ENCODE results near the gene TEK. TPM values are rescaled to one million over a fixed set of nuclear protein-coding genes. Genes with fewer than 3 reads are reported as not detected.

The TEK gene
- polyA plus RNA-seq, 2 of the 4 experiments (the other 2 are of a cell fraction): 0.04 TPM; not detected in 1

- TF ChIP-seq FOSL2 (IDR thresholded peaks at IDR 0.05) (no peak), FOSL2 (CRISPR knock-in tag; IDR thresholded peaks at IDR 0.05) (no peak)
These were observed 79.4 kb downstream of the TEK start (continued) for GRCh38 chr9:27188426-27188825.

- DNase-seq (ENCODE audit: low read depth in 1 of 2, low spot score in 1 of 2) (no peak), ATAC-seq (no peak), FAIRE-seq (no peak)
- TF ChIP-seq HEYL (CRISPR knock-in tag; IDR thresholded peaks at IDR 0.05): no peak
- TF ChIP-seq HOXA7 (CRISPR knock-in tag; IDR thresholded peaks at IDR 0.05): no peak
- TF ChIP-seq PHF8 (IDR thresholded peaks at IDR 0.05; ENCODE audit: borderline replicate concordance, low read depth): no peak
- no peak for TF ChIP-seq ZC3H11A (IDR thresholded peaks at IDR 0.05)
- no peak for TF ChIP-seq TP53 (CRISPR knock-in tag; IDR thresholded peaks at IDR 0.05)
- TF ChIP-seq RARB (CRISPR knock-in tag; IDR thresholded peaks at IDR 0.05): no peak
- no peak for TF ChIP-seq TFCP2L1 (CRISPR knock-in tag; IDR thresholded peaks at IDR 0.05)
- no peak for TF ChIP-seq JUN (IDR thresholded peaks at IDR 0.05)
- no peak for TF ChIP-seq MAX (IDR thresholded peaks at IDR 0.05)
- TF ChIP-seq BHLHE40 (IDR thresholded peaks at IDR 0.05; ENCODE audit: low read depth, low read length): no peak
- TF ChIP-seq SMC3 (IDR thresholded peaks at IDR 0.05): no peak
- no peak for TF ChIP-seq FOXS1 (CRISPR knock-in tag; IDR thresholded peaks at IDR 0.05)
- no peak for TF ChIP-seq MAFK (IDR thresholded peaks at IDR 0.05; ENCODE audit: partially characterized antibody)
- TF ChIP-seq HOXB13 (CRISPR knock-in tag; IDR thresholded peaks at IDR 0.05; ENCODE audit: low read depth): no peak
- no peak for TF ChIP-seq ATOH8 (CRISPR knock-in tag; IDR thresholded peaks at IDR 0.05; ENCODE audit: low read depth)
- no peak for TF ChIP-seq HMGXB4 (CRISPR knock-in tag; IDR thresholded peaks at IDR 0.05; ENCODE audit: borderline replicate concordance)
- TF ChIP-seq RAD21 (conservative IDR thresholded peaks at IDR 0.05 in 1 of 2, IDR thresholded peaks at IDR 0.05 in 1 of 2): no peak
- TF ChIP-seq GATA3 (IDR thresholded peaks at IDR 0.05; ENCODE audit: borderline replicate concordance): no peak
- WGBS (ENCODE audit: missing lambda C conversion rate): 54% methylated on average over 1 of the region's 1 CpG
- Histone ChIP-seq H3K4me2 (no peak overlapping the region), H3K4me1 (0 out of 3 replicates have a peak, but pooled peaks cover 2% of the 10 kb centered on the region), H3K4me3 (no peak overlapping the region), H3K27ac (no peak overlapping the region), H3K9me3 (no peaks in the 10 kb centered on the region)
- POLR2A ChIA-PET: no interaction called here
- CTCF ChIA-PET: interaction anchor here (1.4 kb wide), 1 partner anchor 16 kb away, joined by 6 read pairs; no protein-coding TSS in a partner anchor
These were observed 80.4 kb downstream of the TEK start for GRCh38 chr9:27189426-27189825.

GRCh38 chr9:27192291-27192960, 83.4 kb downstream of the TEK start:
- TF ChIP-seq RNF2 (IDR thresholded peaks at IDR 0.05; ENCODE audit: borderline replicate concordance, low read depth): no peak
- no peak for TF ChIP-seq ELK1 (IDR thresholded peaks at IDR 0.05; ENCODE audit: low read depth, low read length)
- no peak for TF ChIP-seq ATOH8 (CRISPR knock-in tag; IDR thresholded peaks at IDR 0.05; ENCODE audit: low read depth)
- no peak for TF ChIP-seq TFCP2L1 (CRISPR knock-in tag; IDR thresholded peaks at IDR 0.05)
- no peak for TF ChIP-seq ZNF302 (CRISPR knock-in tag; IDR thresholded peaks at IDR 0.05)
- no peak for TF ChIP-seq HOXA7 (CRISPR knock-in tag; IDR thresholded peaks at IDR 0.05)
- no peak for TF ChIP-seq EHMT2 (IDR thresholded peaks at IDR 0.05; ENCODE audit: low read depth)
- TF ChIP-seq ZFP36 (IDR thresholded peaks at IDR 0.05; ENCODE audit: borderline replicate concordance, partially characterized antibody): no peak
- TF ChIP-seq FOSL2 (IDR thresholded peaks at IDR 0.05): no peak
- no peak for TF ChIP-seq FOSL2 (CRISPR knock-in tag; IDR thresholded peaks at IDR 0.05)
- no peak for TF ChIP-seq MAFK (IDR thresholded peaks at IDR 0.05; ENCODE audit: partially characterized antibody)
- no peak for TF ChIP-seq CEBPB (IDR thresholded peaks at IDR 0.05)
- no peak for ATAC-seq
- no peak for FAIRE-seq
- Histone ChIP-seq H3K4me3 (no peak overlapping the region), H3K4me1 (0 out of 3 replicates have a peak, but pooled peaks cover 2% of the 10 kb centered on the region), H3K4me2 (no peak overlapping the region), H3K27ac (no peak overlapping the region), H3K9me3 (no peaks in the 10 kb centered on the region)
- ChIA-PET POLR2A (no interaction called here), CTCF (no interaction called here)
- DNase-seq (ENCODE audit: low read depth in 1 of 2, low spot score in 1 of 2): no peak
- 51% methylated on average over 10 of the region's 10 CpGs for WGBS (ENCODE audit: missing lambda C conversion rate)
